Activated CD4-positive, alpha-beta T cell treated with anti-CD3 and anti-CD28 coated beads, Interleukin-2, Interleukin-6, amounts not matched to agents 100 ng/mL and 50 ng/mL, durations not matched to agents 16 hours and 8 hours (primary cell): ENCODE results near the gene EVA1C.
"Not testable (repeated sequence)": the region's sequence is repeated elsewhere in the genome, so short reads cannot be mapped to it uniquely, and the experiment has no call there.

ENCODE experiments used
- DNase-seq: peaks from one replicate; pipeline ENCODE4 v3.0.0-alpha.2; 2020

EVA1C gene

DNA sequence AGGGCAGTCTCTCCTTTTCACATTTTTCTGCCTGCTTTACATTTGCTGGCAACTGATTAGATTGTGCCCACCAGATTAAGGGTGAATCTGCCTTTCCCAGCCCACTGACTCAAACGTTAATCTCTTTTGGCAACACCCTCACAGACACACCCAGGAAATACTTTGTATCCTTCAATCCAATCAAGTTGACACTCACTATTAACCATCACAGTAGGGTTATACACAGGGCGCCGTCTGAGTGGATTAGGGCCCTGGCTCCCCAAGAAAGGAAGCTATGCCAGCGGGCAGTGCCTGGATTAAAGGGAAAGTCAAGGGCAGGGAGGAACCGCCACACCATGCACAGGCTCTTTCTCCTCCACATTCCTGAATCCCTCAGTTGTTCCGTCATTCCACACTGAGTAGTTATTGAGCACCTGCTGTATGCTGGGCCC is 56.2 kb downstream of the EVA1C start:
- DNase-seq = no peak

DNA sequence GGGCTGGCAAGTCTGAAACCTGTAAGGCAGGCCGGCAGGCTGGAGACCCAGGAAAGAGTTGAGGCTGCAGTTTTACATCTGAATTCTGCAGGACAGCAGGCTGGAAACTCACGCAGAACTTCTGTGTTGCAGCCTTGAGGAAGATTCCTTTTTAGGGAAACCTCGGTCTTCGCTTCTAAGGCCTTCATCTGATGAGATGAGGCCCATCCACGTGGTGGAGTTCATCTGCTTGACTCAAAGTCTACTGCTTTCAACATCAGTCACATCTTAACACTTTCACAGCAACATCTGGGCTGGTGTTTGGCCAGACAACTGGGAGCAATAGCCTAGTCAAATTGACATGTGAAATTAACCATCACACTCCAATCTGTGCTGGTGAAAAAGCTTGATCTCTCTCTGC is 57.1 kb downstream of the EVA1C start:
- no peak for DNase-seq

DNA sequence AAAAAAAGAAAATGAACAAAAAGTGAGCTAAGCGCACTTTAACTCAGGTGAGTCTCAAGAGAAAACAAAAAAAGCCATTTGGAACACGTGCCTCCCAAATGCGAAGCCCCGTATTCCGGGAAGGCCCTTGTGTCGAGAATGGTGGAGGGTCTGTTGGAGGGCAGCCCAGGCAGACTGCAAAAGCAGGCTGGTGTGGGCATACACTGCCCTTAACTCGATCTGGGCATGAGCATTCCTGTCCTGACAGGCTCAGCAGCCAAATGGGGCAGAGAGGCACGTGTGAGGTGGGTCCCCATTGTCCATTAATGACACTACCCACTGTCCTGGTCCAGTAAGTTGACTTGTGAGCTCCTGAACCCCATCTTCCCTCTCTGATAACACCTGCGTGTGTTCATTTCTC is 57.7 kb downstream of the EVA1C start:
- DNase-seq = no peak

DNA sequence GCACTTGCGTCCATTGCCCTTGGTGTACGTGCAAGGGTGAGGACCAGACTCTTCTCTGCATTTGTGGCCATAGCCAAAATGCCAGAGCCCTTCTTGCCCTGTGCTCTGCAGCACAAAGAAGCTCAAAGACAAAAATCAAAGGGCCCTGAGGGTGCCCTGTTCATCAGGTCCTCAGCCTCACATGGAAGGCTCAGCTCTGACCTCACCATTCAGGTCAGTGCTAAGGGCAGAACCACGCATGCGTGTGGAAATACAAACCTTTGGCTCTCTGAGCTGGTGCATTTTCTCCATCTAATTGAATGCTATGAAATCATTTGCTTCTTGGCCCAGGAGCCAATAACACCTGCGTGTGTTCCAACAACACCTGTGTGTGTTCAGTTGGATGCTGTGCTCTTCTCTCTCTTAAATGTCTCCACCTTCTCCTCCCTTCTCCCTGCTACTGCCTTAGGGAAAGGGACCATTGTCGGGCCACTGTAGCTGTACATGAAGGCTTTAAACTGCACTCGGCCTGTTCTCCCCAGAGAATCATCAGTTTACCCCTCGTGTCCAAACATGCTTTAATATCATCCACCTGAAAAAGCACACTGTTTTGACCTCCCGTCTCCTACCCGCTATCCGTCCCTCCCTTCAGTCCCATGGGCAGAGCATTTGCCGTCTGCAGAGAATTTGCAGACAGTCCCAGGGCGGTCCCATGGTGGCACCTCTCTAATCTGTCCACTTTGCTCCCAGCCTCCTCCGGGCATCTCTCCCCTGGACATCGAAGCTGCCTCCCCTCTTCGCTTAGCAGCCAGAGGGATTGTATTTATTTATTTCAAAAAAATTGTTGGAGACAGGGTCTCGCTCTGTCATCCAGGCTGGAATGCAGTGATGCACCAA is 60.6 kb downstream of the EVA1C start:
- no peak for DNase-seq

DNA sequence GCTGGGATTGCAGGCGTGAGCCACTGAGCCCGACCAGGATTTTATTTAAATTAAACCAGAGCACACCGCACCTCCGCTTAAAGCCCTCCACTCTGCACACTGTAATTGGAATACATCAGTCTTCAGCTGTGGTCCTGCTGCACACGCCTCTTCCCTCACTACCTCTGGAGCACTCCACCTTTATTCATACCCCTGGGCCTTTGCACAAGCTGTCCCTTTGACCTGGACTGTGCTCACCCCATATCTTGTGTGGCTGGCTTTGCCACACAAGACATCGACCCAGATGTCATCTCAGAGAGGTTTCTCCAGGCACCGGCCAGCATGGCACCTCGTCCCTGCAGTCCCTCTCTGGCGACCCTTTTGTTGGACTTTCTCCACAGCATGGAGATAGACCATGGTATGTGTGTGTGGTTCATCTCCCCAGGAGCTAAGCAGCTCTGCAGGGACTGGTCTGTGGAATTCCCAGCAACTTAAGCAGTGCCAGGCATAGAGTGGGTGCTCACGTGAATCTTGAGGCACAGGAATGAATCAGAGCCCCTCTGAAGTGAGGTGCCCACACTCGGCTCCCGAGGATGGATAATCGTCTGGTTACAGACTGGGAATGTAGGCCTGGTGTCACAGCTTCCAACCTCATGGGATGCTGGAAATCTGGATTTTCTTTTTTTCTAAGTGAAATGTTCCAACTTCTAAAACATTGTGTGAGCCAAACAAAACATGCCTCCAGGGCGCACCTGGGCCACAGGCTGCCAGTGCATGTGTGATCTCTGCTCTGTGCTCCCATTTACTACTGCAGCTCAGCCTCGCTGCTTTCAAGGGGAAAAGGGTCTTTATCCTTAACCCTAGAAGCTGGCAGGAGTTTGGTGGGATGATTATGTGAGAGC is 61.9 kb downstream of the EVA1C start:
- no peak for DNase-seq

DNA sequence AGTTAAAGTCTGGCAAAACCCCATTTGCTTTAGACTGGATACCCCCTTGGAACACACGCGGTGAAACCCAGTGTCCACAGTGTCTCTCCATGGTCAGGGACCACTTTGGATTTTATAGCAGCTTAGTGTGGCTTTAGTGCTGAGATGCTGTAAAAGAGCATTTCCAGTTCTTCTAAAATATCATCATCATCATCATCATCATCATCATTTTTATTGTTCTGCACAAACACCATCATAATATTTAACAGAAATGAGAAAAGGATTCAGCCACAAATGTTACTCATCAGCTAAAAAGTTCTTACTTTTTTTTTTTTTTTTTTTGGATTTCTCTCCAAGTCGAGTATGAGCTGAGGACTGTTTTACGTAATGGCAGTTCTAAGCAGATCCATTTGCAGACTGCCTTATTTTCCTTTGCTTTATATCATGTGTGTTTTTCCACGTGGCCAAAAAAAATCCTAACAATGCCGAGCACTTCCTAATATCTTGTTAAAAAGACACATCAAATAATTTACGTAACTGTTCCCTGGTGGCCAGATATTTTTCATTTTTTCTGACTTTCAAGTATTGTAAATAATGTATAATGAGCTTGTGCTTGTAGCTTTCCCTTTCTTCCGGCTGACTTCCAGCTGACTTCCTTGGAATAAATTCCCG is 62.8 kb downstream of the EVA1C start:
- DNase-seq = no peak

DNA sequence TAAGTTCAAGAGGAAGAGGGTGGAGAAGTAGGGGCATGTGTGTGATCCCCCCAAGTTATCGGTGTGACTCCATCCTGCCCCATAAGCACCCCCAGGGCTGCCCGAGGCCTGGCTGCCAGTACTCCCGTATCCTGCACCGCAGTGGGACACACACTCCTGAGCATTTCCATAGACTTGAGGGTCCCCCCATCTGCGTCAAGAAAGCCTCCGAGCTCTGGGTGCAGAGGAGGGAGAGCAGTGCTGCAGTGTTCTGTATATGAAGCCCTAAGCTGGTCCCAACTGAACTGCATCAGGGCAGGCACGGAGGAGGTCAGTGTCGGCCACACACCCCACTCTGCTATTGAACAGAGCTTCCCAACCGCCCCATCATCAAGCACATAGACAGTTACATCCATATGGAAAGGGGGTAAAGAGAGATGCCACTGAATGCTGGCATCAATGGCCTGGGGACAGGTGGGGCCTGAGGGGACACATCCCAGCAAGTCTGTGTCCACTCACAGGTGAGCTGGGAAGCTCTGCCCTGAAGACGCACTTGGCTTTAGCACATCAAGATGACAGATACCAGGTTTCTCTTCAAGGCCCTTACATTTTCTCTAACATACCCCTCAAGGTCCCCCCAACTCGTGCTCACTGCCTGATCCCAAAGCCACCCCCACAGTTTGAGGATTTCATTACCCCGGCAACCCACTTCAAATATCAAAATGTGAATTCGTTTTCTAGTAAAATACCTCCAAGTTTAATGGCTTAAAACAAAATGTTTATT is 64.3 kb downstream of the EVA1C start:
- no peak for DNase-seq

DNA sequence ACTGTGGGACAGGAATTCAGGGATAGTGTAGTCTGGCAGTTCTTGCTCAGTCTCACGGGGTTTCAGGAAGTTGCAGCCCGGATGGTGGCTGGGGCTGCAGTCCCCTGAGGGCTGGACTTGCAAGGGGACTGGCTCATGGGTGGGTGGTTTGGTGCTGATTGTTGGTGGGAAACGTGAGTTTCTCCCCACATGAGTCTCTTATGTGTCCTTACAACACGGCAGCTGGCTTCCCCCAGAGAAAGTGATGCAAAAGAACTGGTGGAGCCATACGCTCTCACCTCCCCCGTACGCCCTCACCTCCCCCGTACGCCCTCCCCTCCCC is 64.9 kb downstream of the EVA1C start:
- DNase-seq = no peak

DNA sequence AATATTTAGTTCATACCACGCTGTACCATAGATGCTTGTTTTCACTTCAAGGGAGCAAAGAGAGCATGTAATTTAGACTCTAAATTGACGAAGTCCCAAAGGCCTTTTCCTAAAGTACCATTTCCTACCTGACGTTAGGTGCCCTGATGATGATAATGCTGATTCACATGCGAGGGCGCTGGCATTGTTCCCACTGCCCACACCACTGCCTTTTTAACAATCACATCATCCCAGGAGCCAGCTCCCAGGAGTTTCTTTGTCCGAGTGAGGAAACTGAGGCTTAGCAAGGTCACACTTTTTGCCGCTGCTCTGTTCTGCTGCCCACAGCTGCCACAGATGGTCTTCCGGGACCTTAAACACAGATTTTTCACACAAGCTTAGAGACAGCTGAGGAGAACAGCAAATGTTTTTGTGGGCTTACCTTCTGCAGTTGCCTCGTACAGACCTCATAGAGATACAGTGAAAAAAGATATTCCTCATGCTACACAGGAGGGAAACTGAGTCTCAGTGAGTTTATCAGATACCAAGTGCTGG is 69.4 kb downstream of the EVA1C start:
- DNase-seq = no peak

DNA sequence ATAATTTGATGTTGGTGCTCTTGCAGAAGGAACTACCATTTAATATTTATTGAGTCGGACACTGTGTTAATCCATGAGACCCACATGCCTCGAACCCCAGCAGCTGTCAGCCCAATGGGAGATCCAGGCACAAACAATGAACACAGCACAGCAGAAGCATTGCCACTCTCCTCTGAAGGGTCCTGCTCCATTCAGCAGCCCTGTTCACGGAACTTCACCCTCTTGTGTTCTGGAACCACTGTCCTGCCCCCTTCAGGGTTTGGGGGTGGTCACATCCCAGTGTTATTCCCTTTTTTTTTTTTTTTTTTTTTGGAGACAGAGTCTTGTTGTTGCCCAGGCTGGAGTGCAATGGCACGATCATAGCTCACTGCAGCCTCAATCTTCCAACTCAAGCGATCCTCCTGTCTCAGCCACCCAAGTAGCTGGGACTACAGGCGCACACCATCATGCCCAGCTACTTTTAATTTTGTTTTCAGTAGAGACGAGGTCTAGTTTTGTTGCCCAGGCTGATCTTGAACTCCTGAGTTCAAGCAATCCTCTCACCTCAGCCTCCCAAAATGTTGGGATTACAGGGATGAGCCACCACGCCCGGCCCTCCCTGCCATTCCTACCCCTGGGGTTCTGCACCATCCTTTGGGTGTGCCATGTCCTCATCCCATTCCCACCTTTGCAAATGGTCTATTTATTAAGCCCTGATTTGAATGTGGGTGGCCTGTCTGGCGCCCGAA is 70.2 kb downstream of the EVA1C start:
- no peak for DNase-seq

DNA sequence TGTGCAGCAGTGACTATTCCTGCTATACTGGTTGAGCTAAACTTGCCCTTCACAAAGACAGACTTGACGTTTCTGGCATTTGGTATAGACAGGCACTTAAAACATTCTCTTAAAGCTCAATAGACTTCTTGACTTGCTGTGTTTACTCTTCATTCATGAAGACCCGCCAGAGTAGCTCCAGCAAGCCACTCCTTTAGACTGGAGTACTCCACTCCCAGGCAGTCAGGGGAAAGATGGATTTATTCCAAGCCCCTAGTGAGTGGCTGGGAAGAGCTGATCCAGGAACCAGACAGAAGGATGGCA is 70.7 kb downstream of the EVA1C start:
- DNase-seq = no peak

DNA sequence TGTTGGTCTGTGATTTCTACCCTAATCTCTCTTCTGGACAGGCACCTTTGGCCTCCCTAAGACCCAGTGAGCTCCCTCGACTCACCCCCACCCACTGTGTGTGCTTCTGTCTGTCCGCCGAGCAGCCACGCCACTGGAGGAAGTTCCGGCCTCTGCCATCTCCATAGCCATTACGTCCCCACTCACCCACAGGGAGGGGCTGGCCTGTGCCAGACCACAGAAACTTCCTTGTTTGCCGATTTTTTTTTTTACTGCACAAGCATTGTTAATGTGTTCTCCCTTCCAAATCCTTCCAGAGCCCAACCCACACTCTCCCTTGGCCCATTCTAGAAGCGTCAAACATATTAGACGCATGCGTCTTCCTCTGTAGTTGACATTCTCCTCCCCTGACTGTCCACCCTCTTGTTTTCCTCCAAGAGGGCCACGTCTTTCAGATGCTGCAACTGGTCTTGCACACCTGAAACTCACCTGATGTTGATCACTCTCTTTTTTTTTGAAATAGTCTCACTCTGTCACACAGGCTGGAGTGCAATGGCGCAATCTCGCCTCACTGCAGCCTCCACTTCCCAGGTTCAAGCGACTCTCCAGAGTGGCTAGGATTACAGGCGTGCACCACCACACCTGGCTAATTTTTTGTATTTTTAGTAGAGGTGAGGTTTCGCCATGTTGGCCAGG is 72.3 kb downstream of the EVA1C start:
- DNase-seq = no peak

DNA sequence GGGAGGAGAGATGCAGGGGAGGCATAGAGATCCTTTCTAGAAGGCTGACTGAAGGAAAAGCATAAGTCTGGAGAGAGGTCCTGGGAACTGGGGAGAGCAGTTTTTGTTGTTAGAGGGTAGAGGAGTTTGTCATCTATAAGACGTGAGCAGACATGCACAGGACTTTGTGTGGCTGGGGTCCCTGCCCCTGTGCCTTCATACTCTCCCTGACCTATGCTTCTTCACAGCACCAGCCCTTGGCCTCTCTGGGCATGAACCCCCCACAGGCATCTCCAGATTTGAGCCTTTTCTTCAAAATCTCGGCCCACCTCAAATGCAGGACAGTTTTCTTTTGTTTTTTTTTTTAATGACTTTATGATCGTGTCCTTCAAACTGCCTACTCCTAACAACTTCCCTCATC is 79.9 kb downstream of the EVA1C start:
- no peak for DNase-seq

DNA sequence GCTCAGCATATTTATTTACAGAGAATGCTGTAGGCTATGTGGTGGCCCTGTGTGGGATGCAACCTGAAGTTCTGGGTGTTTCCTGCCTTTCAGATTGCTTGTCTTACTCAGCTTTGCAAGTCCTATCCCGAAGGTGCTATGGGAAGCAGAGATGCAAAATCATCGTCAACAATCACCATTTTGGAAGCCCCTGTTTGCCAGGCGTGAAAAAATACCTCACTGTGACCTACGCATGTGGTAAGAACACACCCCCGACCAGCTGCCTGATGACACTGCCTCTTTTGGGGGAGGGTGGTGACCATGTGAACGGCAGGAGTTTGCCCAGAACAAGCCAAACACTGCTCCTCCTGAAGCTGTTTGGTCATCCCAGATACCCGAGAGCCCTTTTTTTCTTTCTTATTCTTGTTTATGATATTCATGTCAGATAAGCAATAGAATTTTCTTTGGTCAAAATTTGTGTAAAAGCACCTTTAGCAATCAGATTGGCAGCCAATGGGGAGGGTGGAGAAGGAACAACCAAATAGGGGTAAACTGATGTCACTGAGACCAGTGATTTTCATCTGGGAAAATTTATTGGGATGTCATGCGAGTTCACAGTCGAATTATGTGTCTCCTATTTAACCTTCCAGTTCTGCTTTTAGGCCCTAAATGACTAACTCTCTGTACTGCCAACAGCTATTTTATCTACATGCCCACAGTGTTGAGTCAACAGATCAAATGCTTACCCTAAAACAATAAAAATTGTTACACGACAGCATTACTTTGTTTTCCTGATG is 82.6 kb downstream of the EVA1C start:
- DNase-seq = no peak

DNA sequence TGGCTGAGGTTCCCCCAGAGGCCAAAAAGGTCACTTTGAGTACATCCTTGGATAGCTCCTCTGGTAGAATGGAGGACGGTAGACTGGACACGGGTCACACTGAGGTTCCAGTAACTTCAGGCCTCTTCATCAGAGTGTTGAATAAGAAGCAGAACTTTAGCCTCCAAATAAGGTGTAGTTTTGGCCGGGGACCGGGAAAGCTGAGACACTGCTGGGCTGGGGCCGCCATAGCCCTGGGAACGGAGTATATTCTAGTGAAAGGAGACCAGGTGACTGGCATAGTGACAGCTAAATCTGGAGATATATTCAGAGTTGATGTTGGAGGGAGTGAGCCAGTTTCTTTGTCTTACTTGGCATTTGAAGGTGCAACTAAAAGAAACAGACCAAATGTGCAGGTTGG is 84.1 kb downstream of the EVA1C start:
- DNase-seq = no peak

DNA sequence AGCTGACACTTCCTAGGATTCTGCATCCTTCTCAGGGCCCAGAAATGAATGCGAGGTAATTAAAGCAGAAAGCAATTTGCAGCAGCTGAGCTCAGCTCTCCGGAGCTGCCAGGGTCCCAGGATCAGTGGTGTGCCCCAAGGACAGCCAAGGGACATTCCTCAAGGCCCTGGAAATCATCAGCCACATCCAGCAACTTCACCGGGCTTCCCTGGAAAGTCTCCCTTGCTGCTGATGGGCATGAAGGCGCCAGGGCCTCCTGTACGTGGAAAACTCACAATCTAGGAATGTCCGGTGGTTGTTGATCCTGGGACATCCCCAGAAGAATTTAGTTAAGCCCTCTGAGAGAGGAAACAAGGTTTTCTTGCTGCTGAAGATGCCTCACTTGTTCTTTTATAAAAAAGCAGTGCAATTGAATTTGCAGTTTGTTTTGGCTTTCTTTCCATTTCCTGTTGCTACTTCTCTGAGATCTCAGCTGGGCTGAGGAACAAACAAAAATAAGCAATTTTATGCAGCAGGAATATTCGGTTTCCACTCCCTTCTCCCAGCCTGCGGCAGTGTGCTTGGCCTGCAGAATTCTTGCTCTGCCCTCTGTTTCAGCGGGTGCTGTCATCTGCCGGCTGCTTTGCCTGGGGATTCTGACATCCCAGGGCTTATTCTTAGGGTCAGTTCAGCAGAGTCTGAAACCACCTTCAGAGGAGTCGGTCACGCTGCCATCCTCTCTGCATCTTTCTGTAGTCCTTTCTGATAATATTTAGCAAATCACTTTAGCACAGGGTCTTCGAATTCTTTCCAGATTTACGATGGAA is 86.9 kb downstream of the EVA1C start:
- DNase-seq = no peak

DNA sequence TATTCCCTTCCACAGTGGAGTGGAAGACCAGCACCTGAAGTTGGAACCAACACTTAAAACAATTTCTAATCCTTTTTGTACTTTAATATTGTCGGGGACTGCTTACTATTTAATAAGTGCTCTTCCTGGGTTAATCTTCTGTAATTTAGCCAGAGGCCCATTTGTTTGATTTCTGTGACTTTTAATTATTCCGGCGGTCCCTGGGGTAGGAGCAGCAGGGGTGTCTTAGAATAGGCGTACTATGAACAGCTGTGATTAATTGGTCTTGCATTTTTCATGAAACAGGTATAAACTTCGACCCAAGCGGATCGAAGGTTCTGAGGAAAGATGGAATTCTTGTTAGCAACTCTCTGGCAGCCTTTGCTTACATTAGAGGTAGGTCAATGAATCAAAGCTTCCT is 91.1 kb downstream of the EVA1C start:
- not testable (repeated sequence) for DNase-seq

DNA sequence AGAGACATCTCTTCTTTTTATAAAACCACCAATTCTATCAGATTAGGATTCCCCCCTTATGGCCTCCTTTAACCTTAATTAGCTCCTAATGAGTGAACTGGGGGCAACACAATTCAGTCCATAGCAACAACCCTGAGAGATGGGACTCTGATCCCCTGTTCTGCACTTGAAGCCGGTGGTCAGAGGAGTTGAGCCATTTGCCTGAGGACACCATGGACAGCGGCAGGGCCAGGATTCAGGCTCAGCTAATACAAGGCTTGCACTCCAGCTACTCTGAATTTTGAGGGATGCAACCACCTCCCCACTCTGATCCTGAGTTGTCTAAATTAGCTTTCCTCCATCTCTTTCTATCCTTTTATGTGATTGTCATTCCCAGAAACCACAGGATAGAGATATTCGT is 93.3 kb downstream of the EVA1C start:
- not testable (repeated sequence) for DNase-seq

DNA sequence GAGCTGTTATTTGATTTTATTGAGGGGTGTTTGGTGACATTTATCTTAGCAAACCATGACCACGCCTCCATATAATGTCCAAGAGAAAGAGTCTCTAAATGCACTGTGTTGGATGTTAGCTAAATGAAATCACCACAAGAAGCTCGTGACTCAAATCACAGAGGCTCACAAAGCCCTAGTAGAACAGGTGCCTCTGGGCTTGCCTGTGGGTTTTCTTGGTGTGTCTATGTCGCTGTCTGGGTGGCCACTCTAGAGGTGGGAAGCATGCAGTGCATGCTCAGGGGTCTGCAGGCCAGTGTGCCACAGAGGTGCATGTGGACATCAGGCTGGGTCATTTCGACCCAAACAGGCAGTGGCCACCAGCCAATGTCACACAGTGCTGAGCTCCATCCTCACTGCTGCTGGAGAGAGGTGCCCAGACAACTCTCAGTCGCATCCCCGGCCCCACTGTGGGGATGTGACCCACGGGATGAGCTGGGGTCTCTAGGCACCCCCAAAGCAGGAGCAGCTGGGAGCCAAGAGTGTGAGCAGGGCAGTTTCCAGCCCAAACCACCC is 94.0 kb downstream of the EVA1C start:
- not testable (repeated sequence) for DNase-seq
